Glomerular visceral epithelial cell (primary cell): ENCODE data around the gene SLC24A5.

Experiments
- DNase-seq: peaks from one replicate; pipeline ENCODE4 v3.0.0-alpha.2; 2016; ENCODE audit errors: extremely low spot score

Gene SLC24A5

GRCh38 chr15:48120745-48121144 lies at the start of gene SLC24A5:
Gene SLC24A5, plus strand, starts transcription at chr15:48120990. Its CDS starts 55 bp downstream, at chr15:48121045.
- no peak for DNase-seq

- DNase-seq, result no peak
Measured at GRCh38 chr15:48072941-48073340, 47.8 kb upstream of the SLC24A5 start.

- no peak for DNase-seq
Measured at GRCh38 chr15:48073881-48074280, 46.9 kb upstream of the SLC24A5 start.

DNA sequence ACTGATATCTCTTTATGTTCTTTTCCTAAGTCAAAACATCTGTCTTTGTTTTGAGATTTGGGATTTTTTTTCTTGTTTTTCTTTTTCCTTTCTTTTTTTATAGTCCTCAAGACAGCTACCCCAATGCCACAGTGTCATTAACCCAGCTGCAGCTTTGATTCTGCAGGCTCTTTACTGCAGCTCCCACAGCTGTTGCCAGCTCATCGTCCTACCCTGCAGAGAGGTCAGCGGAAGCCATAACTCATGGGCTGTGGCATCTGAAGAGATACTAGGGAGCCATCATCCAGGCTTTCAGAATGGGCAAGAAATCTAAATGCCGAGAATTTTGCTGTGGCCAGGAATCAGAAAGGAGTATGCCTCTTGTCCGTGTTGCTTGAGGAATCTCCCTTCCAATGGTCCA lies 44.3 kb upstream of the SLC24A5 start:
- DNase-seq, result no peak

DNA sequence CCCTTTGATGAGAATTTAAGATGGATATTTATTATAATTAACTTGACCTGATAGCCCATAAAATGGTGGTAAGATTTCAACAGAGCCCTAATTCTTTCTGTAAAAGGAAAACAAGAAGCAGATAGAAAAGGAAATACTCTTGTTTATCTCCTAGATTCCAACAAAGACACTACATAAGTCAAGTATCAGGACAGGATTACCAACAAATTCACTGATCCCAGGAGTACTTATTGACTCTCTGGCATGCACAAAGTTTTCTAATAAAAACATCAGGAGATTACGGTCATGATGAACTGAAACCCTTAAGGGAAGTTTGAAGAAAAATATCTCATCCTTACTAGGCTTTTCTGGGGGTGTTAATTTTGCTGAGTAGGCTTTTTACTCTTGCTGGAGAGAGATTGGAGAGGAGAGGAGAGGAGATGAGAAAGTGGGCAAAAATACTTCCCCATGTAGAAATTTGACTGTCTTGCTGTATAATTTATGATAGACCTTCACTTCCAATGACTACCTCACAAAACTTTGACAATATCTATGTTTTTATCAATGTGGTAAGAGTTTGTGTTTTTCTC lies 43.1 kb upstream of the SLC24A5 start:
- no peak for DNase-seq

GRCh38 chr15:48084759-48085590 lies 35.8 kb upstream of the SLC24A5 start:
- peak; percentile 11 for DNase-seq

DNA sequence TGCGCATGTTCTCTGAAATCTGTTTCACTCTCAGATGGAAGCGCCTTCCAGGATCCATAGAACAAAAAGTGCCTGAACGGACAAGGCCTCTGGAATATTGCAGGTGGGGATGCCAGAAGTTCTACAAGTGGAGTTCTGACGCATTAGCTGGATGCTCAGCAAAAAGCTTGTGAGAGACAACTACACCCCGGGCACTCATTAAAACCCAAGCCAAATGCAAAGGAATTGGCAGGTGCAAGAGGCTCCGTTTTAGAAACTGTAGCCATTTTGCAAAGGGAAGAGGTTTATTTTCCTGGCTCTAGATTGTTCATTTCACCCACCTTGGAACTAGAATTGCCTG lies 35.2 kb upstream of the SLC24A5 start:
- DNase-seq, result no peak

DNA sequence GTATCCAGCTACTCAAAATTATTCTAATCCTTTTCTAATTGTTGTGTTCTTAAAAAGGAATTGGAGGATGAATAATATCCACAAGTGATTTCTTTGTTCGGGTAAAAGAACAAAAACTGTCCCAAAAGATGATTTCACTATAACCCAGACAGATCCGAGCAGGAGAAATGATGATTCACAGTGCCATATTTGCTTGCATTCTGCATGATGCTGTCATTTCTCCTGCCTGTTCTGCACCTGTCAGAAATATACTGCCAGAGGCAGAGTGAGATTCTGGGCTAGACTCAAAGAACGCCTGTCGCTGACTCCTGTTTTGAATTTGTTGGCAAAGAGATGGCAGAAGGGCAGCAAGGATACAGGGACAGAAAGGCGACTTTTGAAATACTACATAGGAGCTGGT lies 34.7 kb upstream of the SLC24A5 start:
- DNase-seq, result no peak

DNA sequence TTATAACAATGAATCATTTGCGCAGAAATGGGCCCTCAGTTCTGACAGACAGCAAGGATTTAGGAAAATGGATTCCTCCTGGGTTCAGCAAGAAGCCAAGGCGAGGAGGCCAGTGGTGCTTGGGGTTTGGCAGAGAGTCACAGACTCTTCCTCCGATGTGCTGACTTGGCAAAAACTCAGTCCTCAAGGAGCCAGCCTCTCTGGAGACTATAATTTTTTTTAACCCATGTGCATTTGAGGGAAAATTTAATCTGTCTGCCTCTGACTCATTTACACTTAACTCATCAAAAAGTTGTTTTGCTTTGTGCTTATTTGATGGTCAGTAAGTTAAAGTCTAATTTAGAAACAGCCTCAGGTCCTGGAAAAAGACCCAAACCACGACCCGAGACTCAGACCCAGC lies 34.2 kb upstream of the SLC24A5 start:
- no peak for DNase-seq

DNA sequence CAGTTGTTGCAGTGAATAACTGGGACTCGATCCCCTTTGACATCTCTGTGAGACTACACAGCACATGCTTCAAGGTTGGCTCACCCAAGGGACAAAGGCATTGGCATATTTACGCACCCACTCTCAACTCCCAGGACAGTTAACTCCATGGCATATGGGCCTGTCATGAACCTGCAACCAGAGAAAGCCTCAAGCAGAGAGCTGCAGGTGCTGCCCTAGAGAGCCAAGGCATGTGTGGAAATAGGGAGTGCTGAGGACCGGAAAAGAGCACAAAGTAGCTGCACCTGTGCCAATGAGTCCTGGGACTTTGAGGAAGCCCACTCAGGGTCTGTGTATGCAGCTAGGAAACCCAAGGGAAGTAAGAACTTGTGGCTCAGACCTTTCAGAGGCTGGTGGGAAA lies 32.9 kb upstream of the SLC24A5 start:
- no peak for DNase-seq

DNA sequence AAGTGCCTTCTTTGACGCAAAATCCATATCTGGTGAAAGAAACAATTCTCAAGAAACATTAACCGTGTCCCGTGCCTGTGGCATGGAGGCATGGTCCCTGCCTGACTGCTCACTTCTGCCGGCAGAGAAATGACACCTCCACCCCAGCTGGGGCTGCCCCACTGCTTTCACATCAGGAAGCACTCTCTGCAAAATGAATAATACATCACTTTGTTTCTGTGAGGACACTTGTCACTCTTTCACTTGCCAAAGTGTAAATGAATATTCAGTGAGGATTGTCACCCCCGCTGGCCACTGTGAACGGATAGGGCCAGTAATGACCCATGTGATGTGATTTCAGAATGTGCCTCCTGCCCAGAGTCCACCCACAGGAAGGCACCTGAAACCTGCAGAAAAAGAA lies 31.1 kb upstream of the SLC24A5 start:
- DNase-seq, result no peak

GRCh38 chr15:48090115-48090514 lies 30.7 kb upstream of the SLC24A5 start:
- DNase-seq, result no peak

- no peak for DNase-seq
Measured at GRCh38 chr15:48090666-48091065, 30.1 kb upstream of the SLC24A5 start.

DNA sequence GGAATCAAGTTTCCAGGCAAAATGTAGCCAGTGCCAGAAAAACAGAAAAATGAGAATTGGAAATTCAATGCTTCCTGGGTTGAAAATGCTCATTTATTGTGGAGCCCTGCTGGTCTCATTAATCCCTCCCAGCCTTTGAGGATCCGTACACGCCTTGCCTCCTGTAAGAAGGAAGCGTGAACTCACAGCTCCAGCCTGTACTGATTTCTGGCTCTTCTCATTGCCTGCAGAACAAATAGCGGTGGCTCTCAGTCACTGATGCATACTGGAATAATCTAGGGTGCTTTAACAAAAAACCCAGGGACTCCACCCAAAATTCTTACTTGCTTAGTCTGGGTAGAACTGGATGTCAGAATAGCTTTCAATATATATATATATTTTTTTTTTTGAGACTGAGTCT lies 29.3 kb upstream of the SLC24A5 start:
- no peak for DNase-seq

DNA sequence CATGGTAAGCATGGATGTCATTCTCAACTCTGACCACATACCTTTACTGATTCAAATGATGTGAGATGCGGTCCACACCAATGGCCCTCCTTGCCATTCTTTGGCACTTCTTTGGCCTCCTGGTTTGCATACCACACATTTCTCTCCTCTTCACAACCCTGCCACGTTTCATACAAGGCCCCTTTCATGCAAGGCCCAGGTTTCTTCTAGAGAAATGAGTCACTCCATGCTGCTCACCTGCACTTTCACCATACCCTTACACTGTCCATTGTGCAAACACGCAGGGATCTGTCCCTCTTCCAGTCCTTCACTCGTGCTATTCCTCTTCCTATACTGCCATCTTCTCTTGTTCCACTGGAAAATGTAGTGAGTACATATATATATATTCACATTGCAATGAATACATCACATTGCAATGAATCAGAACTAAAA lies 24.4 kb upstream of the SLC24A5 start:
- DNase-seq, result no peak

DNA sequence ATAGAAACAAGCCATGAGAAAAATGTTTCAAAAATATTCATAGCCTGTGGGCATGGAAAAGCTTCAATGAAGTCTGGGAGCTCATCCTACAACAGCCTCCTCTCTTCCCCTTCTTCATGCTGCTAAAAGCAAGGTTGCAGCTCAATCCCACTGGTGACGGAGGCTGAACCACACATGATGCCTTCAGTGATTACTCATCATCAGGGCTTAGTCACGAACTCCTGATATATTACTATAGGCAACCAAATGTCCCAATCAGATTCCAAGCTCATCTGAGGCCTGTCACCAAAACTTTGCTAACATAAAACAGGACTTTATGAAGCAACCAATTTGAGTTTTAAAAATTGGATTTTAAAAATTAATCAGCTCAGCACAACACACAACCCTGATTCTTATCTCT lies 24.0 kb upstream of the SLC24A5 start:
- DNase-seq, result peak; percentile 4

DNA sequence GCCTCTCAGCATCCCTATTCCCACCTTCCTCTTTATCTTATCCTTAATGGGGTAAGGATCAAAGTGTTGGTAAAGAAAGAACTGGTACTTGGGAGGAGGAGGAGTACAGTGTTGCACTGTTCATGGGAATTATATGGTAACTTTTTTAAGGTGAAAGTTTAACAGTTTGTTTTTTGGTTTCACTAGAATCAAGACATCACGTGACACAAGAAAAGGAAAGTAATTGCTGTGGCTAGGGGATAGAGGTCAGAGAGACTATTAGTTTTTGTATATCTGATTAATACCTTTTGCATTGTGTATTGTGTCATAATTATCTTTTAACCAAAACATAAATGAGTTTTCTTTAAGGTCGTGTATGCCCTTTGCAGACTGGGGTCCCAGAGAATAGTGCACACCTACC lies 23.5 kb upstream of the SLC24A5 start:
- DNase-seq, result no peak

GRCh38 chr15:48101376-48101961 lies 19.3 kb upstream of the SLC24A5 start:
- no peak for DNase-seq

DNA sequence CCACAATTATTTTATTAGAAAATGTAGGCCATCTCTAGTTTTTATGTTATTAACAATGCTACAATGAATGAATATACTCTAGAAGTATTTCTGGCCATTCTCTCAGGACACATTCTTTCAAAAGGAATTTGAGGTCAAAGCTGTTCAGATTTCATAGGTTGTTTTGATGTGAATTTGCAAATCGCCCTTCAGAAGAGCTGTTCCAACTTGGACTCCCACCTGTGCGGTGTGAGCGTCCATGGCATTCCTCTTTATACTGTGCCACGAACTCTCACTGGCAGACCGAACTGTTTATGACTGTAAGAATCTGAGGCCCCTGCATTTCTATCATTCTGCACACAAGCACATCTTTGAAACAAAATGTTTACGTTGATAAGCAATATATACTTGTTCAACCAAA lies 18.6 kb upstream of the SLC24A5 start:
- no peak for DNase-seq

DNA sequence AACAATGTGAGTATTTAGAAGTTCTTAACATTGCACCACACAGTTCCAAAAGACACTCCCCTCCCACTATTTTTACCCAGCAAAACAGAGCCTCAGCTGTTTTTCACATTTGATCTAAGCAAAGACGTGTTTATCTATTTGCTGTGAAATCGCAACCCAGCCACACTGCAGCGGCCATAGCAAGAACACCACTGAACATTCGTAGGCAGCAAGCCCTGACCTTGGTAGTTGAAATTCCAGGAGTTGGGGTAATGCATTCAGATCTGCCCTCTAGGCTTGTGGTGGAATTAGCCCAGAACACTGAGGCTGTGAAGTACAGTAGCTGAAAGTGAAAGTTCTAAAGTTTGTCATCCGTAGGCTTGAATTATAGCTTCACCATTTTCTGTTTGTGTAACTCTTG lies 17.1 kb upstream of the SLC24A5 start:
- DNase-seq, result no peak

DNA sequence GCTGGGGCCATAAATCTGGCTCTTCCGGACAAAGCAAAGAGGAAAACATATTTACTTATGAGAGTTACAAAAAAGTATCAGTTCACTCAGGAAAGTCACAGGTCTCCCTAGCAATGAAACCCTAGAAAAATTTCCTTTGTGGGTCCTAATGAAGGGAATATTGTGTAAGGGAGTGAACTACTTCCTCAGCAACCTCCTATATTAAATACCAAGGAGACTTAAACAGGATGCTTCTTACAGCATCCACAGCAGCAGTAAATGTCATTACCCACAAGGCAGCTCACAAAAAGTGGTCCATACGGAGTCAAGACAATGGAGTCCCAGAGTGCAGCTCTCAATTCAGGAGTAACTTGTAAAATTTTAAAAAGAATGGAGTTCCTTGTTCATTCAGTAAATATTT lies 14.9 kb upstream of the SLC24A5 start:
- DNase-seq, result no peak

DNA sequence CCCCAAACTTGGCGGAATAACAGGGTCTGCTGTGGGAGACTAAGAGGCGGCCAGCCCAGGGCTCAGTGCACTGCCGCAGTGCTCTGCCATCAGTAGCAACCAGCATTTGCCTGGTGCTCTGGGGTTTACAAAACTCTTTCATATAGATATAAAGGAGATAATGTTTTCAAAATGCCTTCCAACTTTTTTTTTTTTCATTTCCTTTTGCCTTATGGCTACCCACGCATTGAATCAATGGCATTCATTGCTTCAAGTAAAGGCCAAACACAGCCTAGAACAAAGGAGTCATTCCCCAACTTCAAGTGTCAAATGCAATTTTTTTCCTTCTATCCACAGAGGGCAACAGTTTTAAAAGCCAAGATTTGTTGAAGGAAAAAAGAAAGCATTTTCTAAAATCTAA lies 11.6 kb upstream of the SLC24A5 start:
- no peak for DNase-seq

DNA sequence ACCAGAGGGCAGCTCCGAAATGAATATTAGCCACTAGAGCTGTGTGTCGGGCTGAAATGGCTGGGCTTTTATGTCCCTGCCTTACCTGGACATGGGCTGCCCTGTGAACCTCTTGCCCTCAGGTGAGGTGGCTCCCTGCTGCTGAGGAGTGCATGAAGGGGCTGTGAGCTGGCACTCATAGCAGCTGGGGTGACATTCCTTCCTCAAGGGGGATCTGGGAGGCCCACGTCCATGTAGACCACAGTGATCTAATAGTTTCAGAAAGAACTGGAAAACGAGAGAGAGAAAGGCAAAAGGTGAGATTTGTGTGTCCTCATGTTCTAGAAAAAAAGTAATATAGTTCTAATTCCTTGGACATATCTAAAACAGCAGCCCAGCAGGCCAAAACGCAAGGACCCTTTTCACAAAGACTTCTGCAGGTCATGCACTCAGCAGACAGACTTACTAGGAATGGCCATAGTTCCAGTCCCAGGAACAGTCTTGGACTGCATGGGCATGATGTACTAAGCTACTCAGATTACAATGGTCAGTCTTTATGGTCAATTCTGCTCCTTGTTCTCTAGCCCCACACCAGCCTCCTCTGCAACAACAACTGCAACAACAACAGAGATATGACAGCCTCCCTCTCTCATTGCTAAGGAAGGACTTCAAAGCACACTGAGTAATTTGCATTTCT lies 10.8 kb upstream of the SLC24A5 start:
- DNase-seq, result no peak
